Astrocyte of the spinal cord (primary cell): ENCODE results near the gene MIPEP.

Source experiments
- DNase-seq: peaks from one replicate; pipeline ENCODE4 v3.0.0; 2011; ENCODE audit warnings: low read depth, low spot score
- H3K4me3 ChIP-seq: 2 replicates; pipeline ENCODE4 v1.5.1; 2011; ENCODE audit warnings: low read depth, mild to moderate bottlenecking, low read length, moderate library complexity
- in situ Hi-C: cut with HindIII; loops from 2 replicates; pipeline ENCODE4 v1.10.0; 2017; ENCODE audit warnings: low sequenced_read_pairs
- TF ChIP-seq, protein P1 (sequence below): IDR thresholded peaks from 2 replicates; pipeline ENCODE4 v1.5.1; 2012; ENCODE audit warnings: low read depth, mild to moderate bottlenecking, low read length, inconsistent platforms

The MIPEP gene

DNA sequence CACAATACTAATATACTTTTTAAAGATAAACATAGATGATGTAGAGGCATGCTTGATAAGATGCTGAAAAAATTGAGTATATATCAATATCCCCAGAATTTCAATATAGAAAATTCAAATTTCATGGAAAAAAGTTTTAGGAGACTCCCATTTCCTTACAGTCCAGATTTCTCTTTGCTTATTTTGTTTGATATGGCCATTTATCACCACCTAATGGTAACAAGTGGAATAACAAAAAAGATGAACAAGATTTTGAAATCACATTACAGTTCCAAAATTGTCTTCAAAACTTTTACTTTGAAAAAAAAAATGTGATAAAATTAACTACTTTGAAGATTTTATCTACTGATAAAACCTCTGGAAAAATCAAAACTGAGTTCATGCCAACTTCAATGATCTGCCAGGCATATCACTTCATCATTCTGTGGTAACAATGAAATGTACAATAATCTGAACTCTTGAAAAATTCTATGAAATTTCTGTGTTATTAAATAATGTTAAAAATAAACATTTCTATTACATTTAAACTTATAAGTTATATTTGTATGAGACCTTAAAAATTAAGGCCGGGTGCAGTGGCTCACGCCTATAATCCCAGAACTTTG lies 17.5 kb downstream of the MIPEP start:
- peak; percentile 62 for DNase-seq
- TF ChIP-seq, protein P1, sequence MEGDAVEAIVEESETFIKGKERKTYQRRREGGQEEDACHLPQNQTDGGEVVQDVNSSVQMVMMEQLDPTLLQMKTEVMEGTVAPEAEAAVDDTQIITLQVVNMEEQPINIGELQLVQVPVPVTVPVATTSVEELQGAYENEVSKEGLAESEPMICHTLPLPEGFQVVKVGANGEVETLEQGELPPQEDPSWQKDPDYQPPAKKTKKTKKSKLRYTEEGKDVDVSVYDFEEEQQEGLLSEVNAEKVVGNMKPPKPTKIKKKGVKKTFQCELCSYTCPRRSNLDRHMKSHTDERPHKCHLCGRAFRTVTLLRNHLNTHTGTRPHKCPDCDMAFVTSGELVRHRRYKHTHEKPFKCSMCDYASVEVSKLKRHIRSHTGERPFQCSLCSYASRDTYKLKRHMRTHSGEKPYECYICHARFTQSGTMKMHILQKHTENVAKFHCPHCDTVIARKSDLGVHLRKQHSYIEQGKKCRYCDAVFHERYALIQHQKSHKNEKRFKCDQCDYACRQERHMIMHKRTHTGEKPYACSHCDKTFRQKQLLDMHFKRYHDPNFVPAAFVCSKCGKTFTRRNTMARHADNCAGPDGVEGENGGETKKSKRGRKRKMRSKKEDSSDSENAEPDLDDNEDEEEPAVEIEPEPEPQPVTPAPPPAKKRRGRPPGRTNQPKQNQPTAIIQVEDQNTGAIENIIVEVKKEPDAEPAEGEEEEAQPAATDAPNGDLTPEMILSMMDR: peak; percentile 40
- no peak overlapping the region for H3K4me3 ChIP-seq
- in situ Hi-C loops: no loop called here

DNA sequence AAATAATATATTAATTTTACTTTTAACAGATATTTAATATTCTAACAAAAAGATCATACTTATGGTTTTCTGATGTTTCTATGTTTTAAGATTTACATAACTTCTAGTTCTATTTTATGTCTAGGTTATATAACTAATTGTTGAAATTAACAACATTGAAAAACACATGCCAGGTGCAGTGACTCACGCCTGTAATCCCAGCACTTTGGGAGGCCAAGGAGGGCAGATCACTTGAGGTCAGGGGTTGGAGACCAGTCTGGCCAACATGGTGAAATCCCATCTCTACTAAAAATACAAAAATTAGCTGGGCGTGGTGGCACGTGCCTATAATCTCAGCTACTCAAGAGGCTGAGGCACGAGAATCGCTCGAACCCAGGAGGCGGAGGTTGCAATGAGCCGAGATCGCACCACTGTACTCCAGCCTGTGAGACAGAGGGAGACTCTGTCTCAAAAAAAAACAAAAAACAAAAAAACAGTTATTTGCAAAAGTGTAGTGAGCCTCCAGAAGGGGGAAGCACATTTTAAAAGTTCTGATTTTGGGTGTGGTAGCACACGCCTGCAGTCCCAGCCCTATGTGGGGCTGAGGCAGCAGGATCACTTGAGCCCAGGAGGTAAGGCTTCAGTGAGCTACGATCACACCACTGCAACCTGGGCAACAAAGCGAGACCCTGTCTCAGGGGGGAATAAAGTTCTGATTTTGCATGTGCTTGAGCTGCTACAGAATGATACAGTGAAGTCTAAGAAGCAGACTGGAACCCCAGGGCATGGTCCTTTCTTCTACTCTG lies 18.7 kb downstream of the MIPEP start:
- no peak for DNase-seq
- in situ Hi-C loops: no loop called here
- TF ChIP-seq, protein P1: peak; percentile 3
- no peak overlapping the region for H3K4me3 ChIP-seq

DNA sequence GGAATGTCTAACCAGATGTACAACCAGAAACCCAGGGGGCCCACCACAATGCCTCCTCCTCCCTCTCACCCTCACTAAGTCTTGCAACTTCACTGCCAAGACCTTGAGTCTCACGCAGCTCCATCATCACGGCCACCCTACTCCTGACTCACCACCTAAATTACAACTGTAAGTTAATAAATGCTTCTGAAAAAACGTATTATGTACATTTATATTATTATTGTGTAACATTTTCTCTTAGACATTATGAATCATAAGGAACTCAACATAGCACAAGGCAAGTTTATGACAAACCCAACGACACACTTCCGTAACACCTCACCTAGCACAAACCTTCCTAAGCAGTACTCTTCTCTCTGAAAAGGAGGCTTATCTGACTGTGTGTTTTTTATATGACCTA lies 20.7 kb downstream of the MIPEP start:
- no peak overlapping the region for H3K4me3 ChIP-seq
- TF ChIP-seq, protein P1: no peak
- in situ Hi-C loops: no loop called here
- DNase-seq: peak; percentile 66

DNA sequence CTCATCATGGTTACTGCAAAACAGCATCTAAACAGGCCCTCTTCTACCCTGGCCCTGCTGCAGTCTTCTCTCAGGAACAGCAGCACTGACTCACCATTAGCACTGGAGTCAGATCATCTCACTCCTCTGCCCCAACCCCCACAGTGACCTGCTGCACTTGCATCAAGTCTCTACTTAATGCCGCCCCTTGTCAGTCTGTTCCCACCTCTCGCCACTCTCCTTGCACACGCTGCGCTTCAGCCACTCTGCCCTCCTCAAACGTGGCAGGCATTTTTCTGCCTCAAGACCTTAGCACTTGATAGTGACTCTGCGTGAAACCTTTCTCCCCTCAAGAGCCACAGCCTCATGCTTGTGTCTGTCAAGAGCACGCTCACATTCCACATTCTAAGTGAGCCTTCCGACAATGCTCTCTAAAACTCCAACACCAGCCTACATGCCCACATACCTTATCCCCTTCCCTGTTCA lies 22.1 kb downstream of the MIPEP start:
- in situ Hi-C loops: no loop called here
- DNase-seq: peak; percentile 46
- no peak overlapping the region for H3K4me3 ChIP-seq
- TF ChIP-seq, protein P1: no peak

DNA sequence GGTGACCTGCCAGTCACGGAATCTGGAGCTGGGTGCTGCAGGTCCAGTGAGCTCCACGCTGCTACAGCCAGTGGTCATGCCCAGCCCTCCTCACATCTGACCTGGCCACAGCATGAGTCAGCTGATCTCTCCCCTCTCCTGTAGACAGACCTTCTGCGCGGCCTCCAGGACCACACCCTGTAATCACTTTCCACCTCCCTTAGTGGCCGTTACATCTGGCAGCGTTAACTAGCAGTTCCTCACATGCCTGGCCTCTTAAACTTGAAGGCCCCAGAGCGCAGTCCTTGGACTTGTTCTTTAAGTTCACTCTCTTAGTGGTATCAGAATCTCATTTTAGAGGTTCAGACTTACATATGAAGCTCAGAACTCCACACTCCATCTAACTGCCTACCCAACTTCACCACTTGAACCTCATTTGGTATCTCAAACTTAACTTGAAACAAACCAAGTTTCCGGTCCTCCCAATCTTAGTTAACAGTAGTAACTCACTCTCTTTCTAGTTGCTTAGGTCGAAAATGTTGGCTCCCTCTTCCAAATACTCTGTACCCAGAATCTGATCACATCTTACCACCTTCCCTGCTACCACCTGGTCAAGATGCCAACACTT lies 22.7 kb downstream of the MIPEP start:
- TF ChIP-seq, protein P1: no peak
- no peak overlapping the region for H3K4me3 ChIP-seq
- in situ Hi-C loops: no loop called here
- no peak for DNase-seq

DNA sequence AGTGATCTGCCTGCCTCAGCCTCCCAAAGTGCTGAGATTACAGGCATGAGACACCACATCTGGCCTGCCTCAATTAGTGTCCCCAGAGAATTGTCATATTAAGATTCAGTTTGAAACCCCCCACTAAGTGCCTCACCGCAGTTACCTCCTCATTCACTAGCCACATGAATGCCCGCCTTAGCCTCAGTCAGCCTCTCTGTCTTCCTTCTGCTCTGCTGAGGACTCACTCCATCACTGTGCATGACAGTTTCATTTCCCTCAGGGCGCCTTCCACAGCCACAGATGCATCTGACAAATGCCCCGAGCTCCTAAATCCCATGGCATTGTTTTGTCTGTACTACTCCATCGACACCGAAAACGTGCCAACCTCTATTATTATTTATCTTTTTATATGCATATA lies 23.3 kb downstream of the MIPEP start:
- in situ Hi-C loops: no loop called here
- DNase-seq: no peak
- TF ChIP-seq, protein P1: no peak

More for the DNA sequence above, 23.3 kb downstream of the MIPEP start:
- no peak overlapping the region for H3K4me3 ChIP-seq
